ENCODE data around the gene ARRB2.

ARRB2 gene

DNA sequence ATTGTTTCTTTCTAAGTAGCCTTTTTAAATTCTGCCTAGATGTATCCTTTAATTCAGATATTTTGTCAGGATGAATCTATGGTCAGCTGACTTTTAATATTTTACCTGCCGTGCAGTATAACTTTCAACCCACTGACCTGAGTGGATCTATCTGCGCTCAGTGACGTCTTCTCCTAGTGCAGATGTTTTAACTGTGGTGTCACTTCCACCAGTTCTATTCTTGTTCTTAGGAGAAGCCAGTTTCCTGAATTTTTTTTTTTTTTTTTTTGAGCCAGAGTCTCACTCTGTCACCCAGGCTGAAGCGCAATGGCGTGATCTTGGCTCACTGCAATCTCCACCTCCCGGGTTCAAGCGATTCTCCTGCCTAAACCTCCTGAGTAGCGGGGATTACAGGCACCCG, 56.3 kb downstream of the ARRB2 start:
- DNase-seq = no peak

- DNase-seq = no peak
These were observed 57.9 kb downstream of the ARRB2 start for GRCh38 chr17:4768298-4768697.

- DNase-seq = no peak
These were observed 59.2 kb downstream of the ARRB2 start for GRCh38 chr17:4769628-4770027.

Measured in cerebellar nuclear complex (tissue), 1 donor.